Activated CD8-positive, alpha-beta memory T cell treated with anti-CD3 and anti-CD28 coated beads, Interleukin-2, amount 10 ng/mL, durations not matched to agents 7 days and 5 days (primary cell): ENCODE results near the gene BNC2. TPM values are rescaled to one million over a fixed set of nuclear protein-coding genes. Genes with fewer than 3 reads are reported as not detected.

Experiments
- ATAC-seq: fragments of 150-1000 bp; cut with Tn5 transposase; one replicate; pipeline ENCODE4 v1.10.0; 2021; ENCODE audit warnings: moderate library complexity
- CTCF ChIA-PET: fragments of 350-600 bp; sonication (Branson Sonifier 250); formaldehyde crosslinking; loops from one replicate; lab custom pipeline; 2021; ENCODE audit warnings: antibody characterized with exemption; lab: Charles Lee
- DNase-seq: peaks from one replicate; pipeline ENCODE4 v3.0.0-alpha.2; 2020
- H3K27ac Mint-ChIP-seq: one replicate; pipeline ENCODE4 v1.8.0; 2021; ENCODE audit warnings: mild to moderate bottlenecking, mixed read lengths
- H3K27me3 Mint-ChIP-seq: one replicate; pipeline ENCODE4 v1.8.0; 2021; ENCODE audit warnings: mixed read lengths
- H3K36me3 Mint-ChIP-seq: one replicate; pipeline ENCODE4 v1.8.0; 2021; ENCODE audit warnings: mild to moderate bottlenecking, mixed read lengths
- H3K4me1 Mint-ChIP-seq: one replicate; pipeline ENCODE4 v1.8.0; 2021; ENCODE audit warnings: mixed read lengths
- H3K4me3 Mint-ChIP-seq: one replicate; pipeline ENCODE4 v1.8.0; 2021; ENCODE audit warnings: mild to moderate bottlenecking, moderate library complexity, mixed read lengths
- H3K9me3 Mint-ChIP-seq: one replicate; pipeline ENCODE4 v1.8.0; 2022; ENCODE audit warnings: low read depth, mixed read lengths
- total RNA-seq, 2 experiments: library from RNA; stranded (reverse); gene quantifications; one replicate each; pipeline ENCODE4 v1.2.3, GENCODE V29; 2021

BNC2 gene
- total RNA-seq, 2 experiments from 2014 or later: not detected

DNA sequence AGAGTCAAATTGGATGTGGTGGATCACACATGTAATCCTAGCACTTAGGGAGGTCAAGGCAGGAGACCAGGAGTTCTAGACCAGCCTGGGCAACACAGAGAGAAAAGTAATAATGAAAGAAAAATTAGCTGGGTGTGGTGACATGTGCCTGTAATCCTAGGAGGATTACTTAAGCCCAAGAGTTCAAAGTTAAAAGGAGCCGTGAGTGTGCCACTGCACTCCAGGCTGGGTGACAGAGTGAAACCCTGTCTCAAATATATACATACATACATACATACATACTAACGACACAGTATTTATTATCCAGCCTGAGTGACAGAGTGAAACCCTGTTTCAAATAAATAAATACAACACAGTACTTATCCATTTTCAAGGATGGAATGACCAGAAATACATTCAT is 180.3 kb downstream of the BNC2 start:
- Mint-ChIP-seq H3K36me3 (no peaks in the 10 kb centered on the region), H3K4me3 (no peak overlapping the region), H3K27me3 (no peaks in the 10 kb centered on the region), H3K4me1 (no peaks in the 10 kb centered on the region), H3K27ac (no peak overlapping the region), H3K9me3 (peaks cover 5% of the 10 kb centered on the region)
- no peak for DNase-seq
- no peak for ATAC-seq
- CTCF ChIA-PET: no interaction called here

GRCh38 chr9:16689351-16689938 is 181.0 kb downstream of the BNC2 start:
- CTCF ChIA-PET: no interaction called here
- Mint-ChIP-seq H3K4me1 (no peaks in the 10 kb centered on the region), H3K4me3 (no peak overlapping the region), H3K27ac (no peak overlapping the region), H3K27me3 (no peaks in the 10 kb centered on the region), H3K36me3 (no peaks in the 10 kb centered on the region), H3K9me3 (peaks cover 5% of the 10 kb centered on the region)
- ATAC-seq (no peak), DNase-seq (no peak)

DNA sequence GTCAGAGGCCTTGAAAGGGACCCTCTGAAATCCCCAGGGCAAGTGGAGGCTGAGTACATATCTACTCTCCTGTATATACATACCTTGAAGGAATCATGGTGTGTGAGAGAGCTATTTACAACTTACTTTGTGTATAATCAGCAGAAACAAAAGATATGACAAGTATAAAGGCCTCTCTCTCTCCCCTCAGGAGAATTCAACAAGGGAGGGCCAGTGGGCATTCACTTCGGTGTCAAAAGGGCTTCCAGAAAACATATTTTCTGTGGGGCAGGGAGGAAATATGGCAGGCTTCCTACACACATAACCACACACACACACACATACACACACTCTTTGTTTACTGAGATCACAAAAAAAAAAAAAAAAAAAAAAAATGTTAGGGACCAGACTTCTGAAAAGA is 181.7 kb downstream of the BNC2 start:
- H3K9me3 Mint-ChIP-seq: peaks cover 6% of the 10 kb centered on the region
- no peaks in the 10 kb centered on the region for H3K36me3 Mint-ChIP-seq
- no peaks in the 10 kb centered on the region for H3K27me3 Mint-ChIP-seq
- H3K4me3 Mint-ChIP-seq: no peak overlapping the region
- ATAC-seq: no peak
- H3K4me1 Mint-ChIP-seq: no peaks in the 10 kb centered on the region
- no peak overlapping the region for H3K27ac Mint-ChIP-seq
- CTCF ChIA-PET: no interaction called here
- no peak for DNase-seq

DNA sequence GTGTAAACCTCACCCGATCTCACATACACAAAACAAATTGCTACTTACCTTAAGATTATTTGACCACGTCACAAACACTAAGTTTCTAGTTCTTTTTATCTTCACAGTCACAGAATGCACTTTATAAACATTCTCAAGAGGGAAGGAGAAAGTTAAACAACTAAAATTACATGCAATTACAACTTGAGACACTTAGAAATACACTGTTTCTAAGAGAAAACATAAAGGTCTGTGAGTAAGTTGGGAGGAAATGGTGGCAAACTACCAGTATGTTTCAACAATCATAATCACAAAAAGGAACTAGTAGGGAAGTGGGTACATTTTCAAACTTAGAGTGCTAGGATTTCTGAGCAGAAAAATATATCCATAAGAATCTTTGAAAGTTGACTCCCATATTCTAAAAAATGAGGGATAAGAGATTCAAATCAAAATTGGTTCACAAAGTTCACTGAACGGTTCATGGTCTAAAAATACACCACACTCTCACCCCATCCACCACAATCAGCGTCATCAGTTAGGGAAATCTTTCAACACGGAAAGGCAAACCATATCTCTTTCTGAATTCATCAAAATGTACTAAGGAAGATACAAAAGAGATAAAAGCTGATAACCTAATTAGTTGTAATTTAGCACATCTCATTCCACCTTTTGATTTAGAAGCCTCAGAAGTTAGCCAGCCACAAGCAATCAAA is 182.6 kb downstream of the BNC2 start:
- no peaks in the 10 kb centered on the region for H3K36me3 Mint-ChIP-seq
- H3K9me3 Mint-ChIP-seq: peaks cover 6% of the 10 kb centered on the region
- H3K27me3 Mint-ChIP-seq: no peaks in the 10 kb centered on the region
- ATAC-seq (no peak), DNase-seq (no peak)
- no peak overlapping the region for H3K4me3 Mint-ChIP-seq
- CTCF ChIA-PET: no interaction called here
- H3K4me1 Mint-ChIP-seq: no peaks in the 10 kb centered on the region
- no peak overlapping the region for H3K27ac Mint-ChIP-seq

- ATAC-seq: no peak
- H3K9me3 Mint-ChIP-seq: peaks cover 4% of the 10 kb centered on the region
- DNase-seq: no peak
- no peak overlapping the region for H3K27ac Mint-ChIP-seq
- CTCF ChIA-PET: no interaction called here
- no peaks in the 10 kb centered on the region for H3K4me1 Mint-ChIP-seq
- H3K27me3 Mint-ChIP-seq: no peaks in the 10 kb centered on the region
- no peaks in the 10 kb centered on the region for H3K36me3 Mint-ChIP-seq
- H3K4me3 Mint-ChIP-seq: no peak overlapping the region
Observed at GRCh38 chr9:16683326-16683725, 187.1 kb downstream of the BNC2 start.

DNA sequence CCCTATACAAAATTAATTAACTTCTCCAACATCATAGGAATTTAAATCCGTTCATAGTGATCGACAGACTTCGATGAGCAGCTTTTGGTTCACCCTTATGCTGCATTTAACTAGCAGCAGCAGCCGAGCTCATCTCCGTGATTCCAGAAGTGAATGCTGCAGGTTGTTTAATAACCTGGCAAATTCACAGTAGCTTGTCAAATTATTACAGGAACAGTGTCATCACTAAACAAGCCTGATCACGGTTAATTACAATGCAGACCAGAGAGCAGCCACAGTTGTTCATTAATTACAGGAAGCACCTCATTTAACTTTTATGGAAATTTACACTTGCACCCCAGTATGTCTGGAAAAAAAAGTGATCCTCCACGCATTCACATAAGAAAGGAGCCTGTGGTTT is 188.2 kb downstream of the BNC2 start:
- DNase-seq (no peak), ATAC-seq (no peak)
- H3K36me3 Mint-ChIP-seq: no peaks in the 10 kb centered on the region
- H3K27ac Mint-ChIP-seq: no peak overlapping the region
- H3K4me3 Mint-ChIP-seq: no peak overlapping the region
- H3K27me3 Mint-ChIP-seq: no peaks in the 10 kb centered on the region
- CTCF ChIA-PET: interaction anchor here (0.8 kb wide), 1 partner anchor 8 kb away, joined by 3 read pairs; no protein-coding TSS in a partner anchor
- H3K9me3 Mint-ChIP-seq: peaks cover 7% of the 10 kb centered on the region
- H3K4me1 Mint-ChIP-seq: no peaks in the 10 kb centered on the region

DNA sequence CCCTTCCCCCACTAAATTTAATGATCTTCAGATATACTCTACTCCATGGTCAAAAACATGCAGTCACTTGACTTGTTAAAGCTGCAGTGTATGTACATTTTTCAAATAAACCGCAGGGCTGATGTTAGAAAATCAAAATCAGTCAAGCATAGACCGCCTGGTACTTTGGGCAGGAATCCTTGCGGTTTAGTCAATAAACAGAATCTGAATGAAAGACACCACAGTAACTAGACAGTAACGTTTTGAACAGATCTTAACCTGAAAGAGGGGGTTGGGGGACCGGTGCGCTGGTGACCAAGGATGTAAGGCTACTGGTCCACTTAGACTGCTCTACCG is 188.8 kb downstream of the BNC2 start:
- DNase-seq (no peak), ATAC-seq (no peak)
- Mint-ChIP-seq H3K27me3 (no peaks in the 10 kb centered on the region), H3K27ac (no peak overlapping the region), H3K36me3 (no peaks in the 10 kb centered on the region), H3K9me3 (peaks cover 9% of the 10 kb centered on the region), H3K4me1 (no peaks in the 10 kb centered on the region), H3K4me3 (no peak overlapping the region)
- CTCF ChIA-PET: no interaction called here

DNA sequence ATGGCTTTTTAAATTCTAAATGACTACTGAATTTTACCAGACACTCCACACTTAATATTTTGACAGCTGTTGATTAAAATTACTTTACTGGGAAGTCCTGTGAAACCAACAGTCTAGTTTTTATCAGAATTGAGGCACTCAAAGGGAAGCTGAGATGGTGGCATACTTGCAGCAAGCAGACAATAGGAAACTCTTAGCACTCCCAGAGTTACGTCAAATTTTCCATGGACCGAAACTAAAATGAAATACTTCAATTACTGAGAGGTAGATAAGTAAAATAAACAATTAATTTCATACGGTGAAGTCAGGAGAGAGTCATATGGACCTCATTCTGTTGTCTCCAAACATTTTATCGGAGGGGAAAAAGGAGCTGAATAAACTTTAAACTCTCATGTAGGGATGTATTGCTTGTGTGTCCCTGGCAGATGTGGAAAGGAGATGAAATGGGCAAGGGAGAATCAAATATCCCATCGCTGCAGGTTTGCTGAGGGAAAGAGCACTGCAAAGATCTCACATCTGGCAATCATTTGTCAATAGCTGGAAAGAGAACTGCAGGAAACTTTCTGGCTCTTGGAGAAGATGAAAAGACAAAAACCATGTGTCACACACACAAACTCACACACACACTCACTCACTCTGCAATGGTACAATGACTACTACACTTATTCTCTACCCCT is 189.4 kb downstream of the BNC2 start:
- Mint-ChIP-seq H3K27me3 (no peaks in the 10 kb centered on the region), H3K4me3 (no peak overlapping the region), H3K27ac (no peak overlapping the region), H3K9me3 (peaks cover 9% of the 10 kb centered on the region), H3K4me1 (no peaks in the 10 kb centered on the region), H3K36me3 (no peaks in the 10 kb centered on the region)
- ATAC-seq (no peak), DNase-seq (no peak)
- CTCF ChIA-PET: no interaction called here

DNA sequence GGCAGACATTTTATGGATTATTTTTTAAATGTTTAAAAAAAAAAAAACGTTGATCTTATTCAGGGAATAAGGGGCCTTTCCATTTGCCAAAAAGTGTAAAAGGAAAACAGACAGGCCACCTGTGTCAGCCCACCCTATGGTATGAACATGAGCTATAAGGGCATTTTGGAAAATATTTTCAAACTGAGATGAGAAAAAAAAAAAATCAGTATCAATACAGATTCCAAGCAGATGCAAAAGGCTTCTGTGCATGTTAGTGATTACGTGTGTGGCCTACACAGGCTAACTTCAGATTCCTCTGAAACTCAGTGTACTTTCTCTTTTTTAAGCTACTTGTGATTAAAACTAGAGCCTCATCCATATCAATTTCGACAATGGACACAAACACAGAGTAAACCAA is 189.9 kb downstream of the BNC2 start:
- H3K27ac Mint-ChIP-seq: no peak overlapping the region
- no peaks in the 10 kb centered on the region for H3K36me3 Mint-ChIP-seq
- peaks cover 9% of the 10 kb centered on the region for H3K9me3 Mint-ChIP-seq
- ATAC-seq: no peak
- no peak for DNase-seq
- no peak overlapping the region for H3K4me3 Mint-ChIP-seq
- CTCF ChIA-PET: no interaction called here
- no peaks in the 10 kb centered on the region for H3K4me1 Mint-ChIP-seq
- no peaks in the 10 kb centered on the region for H3K27me3 Mint-ChIP-seq

DNA sequence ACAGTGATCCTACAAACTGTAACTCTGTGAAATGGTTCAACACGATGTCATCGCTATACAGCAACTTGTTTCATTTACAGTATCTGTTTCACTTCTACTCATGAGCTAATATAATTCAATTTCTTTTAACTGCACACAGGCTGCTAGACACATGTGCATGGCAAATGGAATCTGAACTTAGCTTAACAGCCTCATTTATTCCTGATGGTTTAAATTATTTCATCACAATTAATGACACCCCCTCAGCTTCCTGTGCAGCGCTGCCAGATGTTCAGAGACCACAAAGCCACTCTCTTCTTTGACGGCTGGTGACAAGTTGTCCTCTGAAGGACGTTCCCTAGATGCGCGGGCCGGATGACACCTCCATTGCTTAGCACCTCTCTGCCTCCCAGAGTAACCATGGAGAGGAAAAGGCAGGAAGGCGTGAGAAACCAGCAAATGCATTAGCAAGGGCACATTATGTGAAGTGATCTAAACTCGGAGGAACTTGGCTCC is 191.1 kb downstream of the BNC2 start:
- no peaks in the 10 kb centered on the region for H3K4me1 Mint-ChIP-seq
- H3K27ac Mint-ChIP-seq: no peak overlapping the region
- H3K36me3 Mint-ChIP-seq: no peaks in the 10 kb centered on the region
- DNase-seq (no peak), ATAC-seq (no peak)
- CTCF ChIA-PET: no interaction called here
- H3K9me3 Mint-ChIP-seq: peaks cover 9% of the 10 kb centered on the region
- H3K27me3 Mint-ChIP-seq: no peaks in the 10 kb centered on the region
- H3K4me3 Mint-ChIP-seq: no peak overlapping the region

DNA sequence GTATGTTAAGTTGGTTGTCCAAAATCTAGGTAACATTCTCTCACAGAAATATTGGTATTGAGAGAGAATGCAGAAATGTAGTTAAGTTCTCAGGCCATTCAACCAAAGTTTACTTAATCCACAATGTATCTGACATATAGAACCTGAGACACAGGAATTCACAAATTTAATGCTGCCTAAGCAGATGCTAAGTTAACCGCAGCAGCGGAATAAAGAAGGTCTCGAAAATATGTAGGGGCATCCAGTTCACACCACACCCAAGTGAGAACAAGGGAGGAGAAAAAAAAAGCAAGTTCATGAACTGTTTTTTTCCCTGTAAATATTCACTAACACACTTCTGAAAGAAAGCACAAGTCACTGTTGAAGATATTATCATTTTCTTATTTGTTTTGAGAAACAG is 194.0 kb downstream of the BNC2 start:
- DNase-seq (no peak), ATAC-seq (no peak)
- Mint-ChIP-seq H3K36me3 (no peaks in the 10 kb centered on the region), H3K9me3 (peaks cover 7% of the 10 kb centered on the region), H3K4me3 (no peak overlapping the region), H3K27ac (no peak overlapping the region), H3K4me1 (no peaks in the 10 kb centered on the region), H3K27me3 (no peaks in the 10 kb centered on the region)
- CTCF ChIA-PET: no interaction called here

GRCh38 chr9:16675131-16675530 is 195.3 kb downstream of the BNC2 start:
- H3K27me3 Mint-ChIP-seq: no peaks in the 10 kb centered on the region
- H3K36me3 Mint-ChIP-seq: no peaks in the 10 kb centered on the region
- no peak overlapping the region for H3K27ac Mint-ChIP-seq
- no peak for DNase-seq
- no peaks in the 10 kb centered on the region for H3K4me1 Mint-ChIP-seq
- no peak for ATAC-seq
- H3K4me3 Mint-ChIP-seq: no peak overlapping the region
- CTCF ChIA-PET: no interaction called here
- peaks cover 7% of the 10 kb centered on the region for H3K9me3 Mint-ChIP-seq

- CTCF ChIA-PET: no interaction called here
- H3K27me3 Mint-ChIP-seq: no peaks in the 10 kb centered on the region
- no peak for ATAC-seq
- no peaks in the 10 kb centered on the region for H3K36me3 Mint-ChIP-seq
- H3K4me1 Mint-ChIP-seq: no peaks in the 10 kb centered on the region
- peaks cover 10% of the 10 kb centered on the region for H3K9me3 Mint-ChIP-seq
- DNase-seq: no peak
- no peak overlapping the region for H3K4me3 Mint-ChIP-seq
- no peak overlapping the region for H3K27ac Mint-ChIP-seq
Observed at GRCh38 chr9:16673171-16673570, 197.3 kb downstream of the BNC2 start.

DNA sequence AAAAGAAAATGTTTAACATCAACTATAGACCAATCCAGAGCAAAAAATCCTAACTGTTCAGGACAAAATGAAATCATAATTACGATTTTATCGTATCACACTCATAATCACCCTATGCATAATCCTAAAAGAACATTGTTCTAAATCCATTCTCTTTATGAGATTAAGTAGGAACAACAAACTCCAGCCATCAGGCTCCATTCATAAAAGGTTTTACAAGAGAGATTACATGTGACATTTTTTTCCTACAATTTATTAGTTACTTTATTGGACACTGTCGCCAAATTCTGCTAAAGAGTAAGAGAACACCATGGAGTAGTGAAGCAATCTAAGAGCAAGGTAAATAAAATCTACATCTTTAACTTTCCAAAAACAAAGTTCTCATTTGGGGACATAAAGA is 198.0 kb downstream of the BNC2 start:
- H3K4me3 Mint-ChIP-seq: no peak overlapping the region
- no peaks in the 10 kb centered on the region for H3K4me1 Mint-ChIP-seq
- no peaks in the 10 kb centered on the region for H3K36me3 Mint-ChIP-seq
- CTCF ChIA-PET: no interaction called here
- no peak for DNase-seq
- no peak overlapping the region for H3K27ac Mint-ChIP-seq
- no peaks in the 10 kb centered on the region for H3K27me3 Mint-ChIP-seq
- peaks cover 6% of the 10 kb centered on the region for H3K9me3 Mint-ChIP-seq
- ATAC-seq: no peak
